HepG2 (cell line): Measurements from ENCODE around the gene UBAC2.

Experiments
- ATF6 ChIP-seq: sonication (generic); formaldehyde crosslinking; conservative IDR thresholded peaks from 2 replicates; pipeline ENCODE4 v1.4.0; 2020; ENCODE audit warnings: missing genetic modification reagents
- CBFB ChIP-seq: sonication (generic); formaldehyde crosslinking; IDR thresholded peaks from 2 replicates; pipeline ENCODE4 v1.4.0; 2020; ENCODE audit warnings: missing genetic modification reagents
- CTCF ChIP-seq: sonication (generic); formaldehyde crosslinking; IDR thresholded peaks from 2 replicates; pipeline ENCODE4 v1.5.0; 2020; ENCODE audit warnings: mild to moderate bottlenecking, missing genetic modification reagents, moderate library complexity
- DBP ChIP-seq: sonication (generic); formaldehyde crosslinking; IDR thresholded peaks from 2 replicates; pipeline ENCODE4 v1.4.0; 2020; ENCODE audit warnings: missing genetic modification reagents; ENCODE audit errors: not compliant biosample characterization
- ESRRA ChIP-seq: sonication (generic); formaldehyde crosslinking; IDR thresholded peaks from 2 replicates; pipeline ENCODE4 v1.5.1; 2020; ENCODE audit warnings: mild to moderate bottlenecking, low read depth, missing genetic modification reagents
- HBP1 ChIP-seq: IDR thresholded peaks from 2 replicates; pipeline ENCODE4 v1.6.1; 2016; ENCODE audit warnings: low read depth, control low read depth
- LBX2 ChIP-seq: sonication (generic); formaldehyde crosslinking; IDR thresholded peaks from 2 replicates; pipeline ENCODE4 v1.5.0; 2020; ENCODE audit warnings: missing genetic modification reagents, mild to moderate bottlenecking, borderline replicate concordance
- MLX ChIP-seq: IDR thresholded peaks from 2 replicates; pipeline ENCODE4 v1.6.1; 2016
- NFIC ChIP-seq: IDR thresholded peaks from 2 replicates; pipeline ENCODE4 v1.6.1; 2012; ENCODE audit warnings: mild to moderate bottlenecking, low read length, inconsistent platforms
- POLR2AphosphoS5 ChIP-seq: IDR thresholded peaks from 2 replicates; pipeline ENCODE4 v1.6.1; 2012; ENCODE audit warnings: low read depth, low read length
- RFX1 ChIP-seq: fragments of 450-650 bp; IDR thresholded peaks from 2 replicates; pipeline ENCODE4 v1.6.1; 2017
- TRIM24 ChIP-seq: sonication (generic); formaldehyde crosslinking; IDR thresholded peaks from 2 replicates; pipeline ENCODE4 v1.8.0; 2022; ENCODE audit warnings: mild to moderate bottlenecking, missing genetic modification reagents
- USF2 ChIP-seq, 2 experiments: sonication (generic) in 1 of 2; formaldehyde crosslinking in 1 of 2; IDR thresholded peaks; 2 replicates each; pipeline versions ENCODE4 v1.5.1 to v1.6.1; 2011 to 2020; ENCODE audit warnings: borderline replicate concordance in 1 of 2, low read depth in 1 of 2, low read length in 1 of 2, mild to moderate bottlenecking in 1 of 2, missing genetic modification reagents in 1 of 2, moderate library complexity in 1 of 2
- ZKSCAN8 ChIP-seq: IDR thresholded peaks from 2 replicates; pipeline ENCODE4 v1.6.1; 2016; ENCODE audit warnings: borderline replicate concordance, missing genetic modification reagents, missing compliant biosample characterization

- no peak for TF ChIP-seq POLR2AphosphoS5
- no peak for TF ChIP-seq RFX1
- no peak for TF ChIP-seq TRIM24 (CRISPR knock-in tag)
- no peak for TF ChIP-seq HBP1 (CRISPR knock-in tag)
- TF ChIP-seq ESRRA = no peak
- TF ChIP-seq ATF6 = no peak
- no peak for TF ChIP-seq ZKSCAN8
- TF ChIP-seq LBX2 (CRISPR knock-in tag) = no peak
- TF ChIP-seq USF2 (IDR thresholded peaks at IDR 0.05; ENCODE audit: low read depth, low read length) = no peak
- TF ChIP-seq USF2 (CRISPR knock-in tag; IDR thresholded peaks at IDR 0.05; ENCODE audit: borderline replicate concordance) = no peak
- no peak for TF ChIP-seq DBP (CRISPR knock-in tag)
- TF ChIP-seq CBFB (CRISPR knock-in tag) = no peak
- no peak for TF ChIP-seq MLX
- TF ChIP-seq CTCF (CRISPR knock-in tag) = no peak
- no peak for TF ChIP-seq NFIC
Observed at GRCh38 chr13:99429670-99430069, 229.0 kb downstream of the UBAC2 start.
